WI38 (cell line): ENCODE results near the gene C10orf67.

ENCODE experiments used
- H3K4me3 ChIP-seq: 2 replicates; pipeline ENCODE4 v1.5.1; 2011; ENCODE audit warnings: low read depth, mild to moderate bottlenecking, control low read depth, low read length
- TF ChIP-seq, protein P1 (sequence below): IDR thresholded peaks from 2 replicates; pipeline ENCODE4 v1.5.1; 2012; ENCODE audit warnings: low read depth, mild to moderate bottlenecking, control low read depth, low read length

Gene C10orf67

DNA sequence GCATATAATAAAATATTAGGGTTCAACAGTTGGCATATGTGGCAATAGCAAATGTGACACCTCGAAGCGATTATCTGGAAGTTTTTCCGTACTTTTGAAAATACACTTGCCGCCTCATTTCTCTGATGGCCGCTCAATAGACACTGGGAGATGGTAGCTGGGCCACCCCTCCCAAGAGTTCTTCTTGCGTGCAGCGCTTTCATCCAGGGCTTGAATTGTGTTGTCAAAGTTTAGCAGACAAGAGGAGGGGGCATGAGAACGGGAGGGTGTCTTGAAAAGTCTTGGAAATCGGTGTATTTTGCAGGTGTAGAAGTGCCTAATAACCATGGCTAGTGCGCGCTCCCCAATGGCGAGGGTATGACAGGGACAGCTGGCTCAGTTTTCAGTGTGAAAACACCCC is 144.0 kb downstream of the C10orf67 start:
- no peak overlapping the region for H3K4me3 ChIP-seq
- TF ChIP-seq, protein P1, sequence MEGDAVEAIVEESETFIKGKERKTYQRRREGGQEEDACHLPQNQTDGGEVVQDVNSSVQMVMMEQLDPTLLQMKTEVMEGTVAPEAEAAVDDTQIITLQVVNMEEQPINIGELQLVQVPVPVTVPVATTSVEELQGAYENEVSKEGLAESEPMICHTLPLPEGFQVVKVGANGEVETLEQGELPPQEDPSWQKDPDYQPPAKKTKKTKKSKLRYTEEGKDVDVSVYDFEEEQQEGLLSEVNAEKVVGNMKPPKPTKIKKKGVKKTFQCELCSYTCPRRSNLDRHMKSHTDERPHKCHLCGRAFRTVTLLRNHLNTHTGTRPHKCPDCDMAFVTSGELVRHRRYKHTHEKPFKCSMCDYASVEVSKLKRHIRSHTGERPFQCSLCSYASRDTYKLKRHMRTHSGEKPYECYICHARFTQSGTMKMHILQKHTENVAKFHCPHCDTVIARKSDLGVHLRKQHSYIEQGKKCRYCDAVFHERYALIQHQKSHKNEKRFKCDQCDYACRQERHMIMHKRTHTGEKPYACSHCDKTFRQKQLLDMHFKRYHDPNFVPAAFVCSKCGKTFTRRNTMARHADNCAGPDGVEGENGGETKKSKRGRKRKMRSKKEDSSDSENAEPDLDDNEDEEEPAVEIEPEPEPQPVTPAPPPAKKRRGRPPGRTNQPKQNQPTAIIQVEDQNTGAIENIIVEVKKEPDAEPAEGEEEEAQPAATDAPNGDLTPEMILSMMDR = no peak

DNA sequence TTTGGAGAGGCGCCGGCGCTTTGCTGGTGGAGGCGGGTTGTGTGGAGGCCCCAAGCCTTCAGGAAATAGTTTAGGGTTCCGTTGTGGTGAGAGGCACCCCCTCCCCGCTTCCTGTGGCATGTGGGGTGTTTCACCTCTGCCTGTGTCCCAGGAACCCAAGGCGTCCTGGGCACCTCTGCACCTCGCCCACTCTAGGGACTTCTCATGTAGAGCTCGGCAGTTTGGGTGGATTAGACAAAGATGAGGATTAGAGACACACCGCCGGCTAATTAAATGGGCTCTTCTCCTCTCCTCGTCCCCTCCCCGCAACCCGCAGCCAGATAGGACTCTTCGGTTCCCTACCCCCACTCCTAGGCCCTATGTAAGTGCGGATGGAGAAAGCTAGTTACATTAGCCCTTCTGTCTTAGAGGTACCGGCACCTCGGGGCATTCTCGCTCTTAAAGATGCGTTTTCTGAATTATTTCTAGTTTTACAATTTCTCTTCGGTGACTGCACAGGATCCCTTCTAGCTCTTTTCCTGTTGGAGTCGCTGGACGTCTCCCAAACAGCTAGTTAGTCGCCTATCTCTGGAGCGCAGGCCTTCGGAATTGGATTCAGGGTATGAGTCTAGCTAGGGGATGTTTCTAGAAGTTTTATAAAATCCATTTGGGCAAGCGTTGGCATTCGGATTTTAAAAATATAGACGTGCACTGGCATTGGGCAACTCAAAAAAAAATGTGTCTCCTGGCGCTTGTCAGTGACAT is 144.7 kb downstream of the C10orf67 start:
- H3K4me3 ChIP-seq = no peak overlapping the region
- TF ChIP-seq, protein P1 = no peak

DNA sequence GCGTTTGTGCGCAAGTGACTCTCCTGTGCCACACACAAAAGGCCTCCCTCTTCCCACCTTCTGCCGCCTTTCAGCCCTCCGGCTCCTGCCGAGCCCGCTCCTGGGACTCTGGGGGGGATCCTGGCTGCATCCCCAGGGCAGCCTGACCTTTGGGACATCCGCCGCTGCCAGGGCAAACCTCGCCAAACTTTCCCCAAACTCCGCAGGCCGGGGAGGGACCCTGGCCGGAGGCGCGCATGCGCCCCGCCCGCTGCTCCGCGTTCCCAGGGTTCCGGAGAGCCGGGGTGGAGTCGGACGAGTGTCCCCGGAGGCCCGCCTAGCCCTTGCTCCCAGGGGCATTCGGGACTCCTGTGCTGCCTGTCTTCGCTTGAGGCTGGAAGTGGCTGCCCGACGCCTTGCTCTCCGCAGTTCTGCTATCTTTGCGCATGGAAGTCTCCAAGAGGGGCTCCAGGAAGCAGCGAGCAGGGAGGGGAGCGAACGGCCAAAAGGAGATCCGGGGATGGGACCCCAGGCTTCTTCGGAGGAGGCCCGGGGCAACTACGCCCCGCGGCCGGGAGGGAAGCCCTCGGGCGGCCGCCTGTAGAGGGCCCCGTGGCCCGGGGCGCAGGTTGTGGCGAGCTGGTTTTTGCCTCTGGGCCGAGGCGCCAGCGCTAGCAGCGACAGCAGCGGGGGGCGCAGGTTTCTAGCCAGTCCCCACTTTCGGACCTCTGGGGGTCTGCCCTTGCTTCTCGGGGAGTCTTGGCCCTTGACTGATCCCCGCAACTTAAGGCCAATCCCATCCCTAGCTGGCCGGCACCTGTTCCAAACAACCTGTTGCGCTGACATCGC is 145.4 kb downstream of the C10orf67 start:
- H3K4me3 ChIP-seq = no peak overlapping the region
- TF ChIP-seq, protein P1 = no peak

DNA sequence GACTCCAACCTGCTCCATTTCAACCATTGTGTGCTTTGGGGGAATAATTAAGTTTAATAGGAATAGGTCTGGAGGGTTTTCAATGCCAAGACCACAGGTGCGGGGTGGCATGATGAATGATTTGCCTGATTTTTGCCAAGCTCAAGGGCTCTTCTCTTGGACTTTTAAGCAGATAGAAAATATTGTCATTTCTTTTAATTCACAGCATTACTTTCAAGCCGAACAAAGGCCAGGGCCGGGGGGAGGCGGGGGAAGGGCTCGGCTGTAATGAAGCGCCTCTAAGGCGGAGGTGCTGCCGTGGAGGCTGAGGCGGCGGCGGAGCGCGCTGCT is 146.0 kb downstream of the C10orf67 start:
- no peak overlapping the region for H3K4me3 ChIP-seq
- TF ChIP-seq, protein P1 = no peak

DNA sequence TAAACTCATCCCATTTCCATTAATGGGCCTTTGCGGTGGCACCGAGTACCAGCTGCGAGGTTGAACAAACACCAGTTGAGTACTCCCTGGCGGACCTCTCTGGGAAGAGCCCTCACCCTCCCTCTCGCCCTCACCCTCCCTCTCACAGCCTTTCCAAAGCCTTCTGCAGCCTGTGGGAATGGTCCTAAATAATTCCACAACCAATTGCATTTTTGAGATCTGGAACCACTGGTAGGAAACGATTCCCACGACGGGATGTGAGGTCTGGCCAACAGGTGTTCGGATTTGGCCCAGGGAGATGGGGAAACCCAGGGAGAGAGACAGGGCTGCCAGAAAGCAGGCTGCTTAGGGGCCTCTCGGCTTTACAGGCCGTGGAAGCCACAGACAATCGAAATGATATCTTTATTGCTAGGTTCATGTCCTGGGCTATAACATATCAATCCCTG is 147.2 kb downstream of the C10orf67 start:
- TF ChIP-seq, protein P1 = no peak

DNA sequence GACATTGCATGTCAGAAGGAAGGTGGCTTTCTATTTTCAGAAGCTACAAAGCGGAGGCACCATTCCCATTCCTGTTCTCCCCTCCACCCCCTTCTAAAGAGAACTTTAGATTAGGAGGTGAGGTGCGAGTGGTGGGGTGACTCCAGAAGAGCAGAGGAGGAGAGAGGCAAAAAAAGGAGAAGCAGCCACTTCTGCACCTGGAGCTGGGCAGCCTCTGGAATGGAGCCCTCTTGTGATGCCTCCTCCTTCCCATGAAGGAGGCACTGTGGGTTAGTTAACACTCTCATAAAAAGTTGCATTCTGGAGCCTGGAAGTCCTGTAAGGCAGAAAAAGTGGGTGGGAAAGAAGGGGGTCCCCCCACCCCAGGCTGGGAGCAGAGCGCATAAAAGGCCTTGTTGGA is 147.7 kb downstream of the C10orf67 start:
- TF ChIP-seq, protein P1 = no peak
- no peak overlapping the region for H3K4me3 ChIP-seq

More for the DNA sequence above, 147.2 kb downstream of the C10orf67 start:
- H3K4me3 ChIP-seq = no peak overlapping the region
